HEK293 (cell line): ENCODE results near the gene ANO2.

Experiments used
- CTCF ChIA-PET: fragments of 350-600 bp; formaldehyde crosslinking; extraction: SDS; loops from one replicate; lab custom pipeline; 2021; ENCODE audit warnings: antibody characterized with exemption; lab: Yijun Ruan, JAX
- POLR2A ChIA-PET: fragments of 300-600 bp; formaldehyde crosslinking; extraction: SDS; loops from one replicate; lab custom pipeline; 2020; ENCODE audit warnings: antibody characterized with exemption, inconsistent platforms; lab: Yijun Ruan, JAX
- H3K27ac ChIP-seq: fragments of 200-500 bp; sonication (Bioruptor generic); 2 replicates; pipeline ENCODE4 v1.5.1; 2014; ENCODE audit warnings: low read depth, low read length, control low read depth, inconsistent platforms; ENCODE audit errors: extremely low read depth
- H3K36me3 ChIP-seq, 2 experiments: fragments of 200-500 bp in 1 of 2; sonication (Bioruptor generic) in 1 of 2; 1 replicate in 1 of 2; 2 replicates in 1 of 2; pipeline ENCODE4 v1.5.1; 2014 to 2017; ENCODE audit warnings: inconsistent platforms in 2 of 2, low read length in 2 of 2; ENCODE audit not compliant: control insufficient read depth in 2 of 2, insufficient read depth in 1 of 2
- H3K4me1 ChIP-seq: fragments of 200-500 bp; sonication (Bioruptor generic); 2 replicates; pipeline ENCODE4 v1.5.1; 2014; ENCODE audit warnings: mild to moderate bottlenecking, low read length, inconsistent platforms; ENCODE audit not compliant: control insufficient read depth, insufficient read depth
- H3K4me3 ChIP-seq: 2 replicates; pipeline ENCODE4 v1.5.1; 2011; ENCODE audit warnings: low read depth, mild to moderate bottlenecking, control low read depth, low read length, moderate library complexity
- H3K9me3 ChIP-seq: fragments of 200-500 bp; sonication (Bioruptor generic); 2 replicates; pipeline ENCODE4 v1.5.1; 2014; ENCODE audit warnings: low read depth, low read length, inconsistent platforms; ENCODE audit not compliant: control insufficient read depth, insufficient read depth
- ATF2 ChIP-seq: fragments of 450-650 bp; formaldehyde crosslinking; IDR thresholded peaks from 2 replicates; pipeline ENCODE4 v1.5.1; 2016; ENCODE audit warnings: missing biosample characterization, missing genetic modification characterization, low read depth
- GLI2 ChIP-seq: fragments of 450-650 bp; formaldehyde crosslinking; IDR thresholded peaks from 2 replicates; pipeline ENCODE4; 2017; ENCODE audit warnings: missing biosample characterization, missing genetic modification characterization, low read depth, borderline replicate concordance
- MYNN ChIP-seq: fragments of 450-650 bp; formaldehyde crosslinking; IDR thresholded peaks from 2 replicates; pipeline ENCODE4 v1.5.1; 2016; ENCODE audit warnings: missing biosample characterization, missing genetic modification characterization, borderline replicate concordance
- TSHZ1 ChIP-seq: fragments of 450-650 bp; formaldehyde crosslinking; IDR thresholded peaks from 2 replicates; pipeline ENCODE4 v1.5.1; 2016; ENCODE audit warnings: missing biosample characterization, missing genetic modification characterization, borderline replicate concordance
- ZBTB1 ChIP-seq: fragments of 450-650 bp; formaldehyde crosslinking; IDR thresholded peaks from 2 replicates; pipeline ENCODE4 v1.5.1; 2016; ENCODE audit warnings: missing biosample characterization, missing genetic modification characterization
- ZIC2 ChIP-seq: fragments of 450-650 bp; formaldehyde crosslinking; IDR thresholded peaks from 2 replicates; pipeline ENCODE4 v1.5.1; 2016; ENCODE audit warnings: missing biosample characterization, missing genetic modification characterization
- ZNF16 ChIP-seq: fragments of 450-650 bp; formaldehyde crosslinking; IDR thresholded peaks from 2 replicates; pipeline ENCODE4 v1.5.1; 2016; ENCODE audit warnings: low read depth, missing biosample characterization, missing genetic modification characterization
- ZNF335 ChIP-seq: fragments of 450-650 bp; formaldehyde crosslinking; conservative IDR thresholded peaks from 2 replicates; pipeline ENCODE4 v1.5.1; 2016; ENCODE audit warnings: missing biosample characterization, missing genetic modification characterization
- ZNF354C ChIP-seq: fragments of 450-650 bp; formaldehyde crosslinking; IDR thresholded peaks from 2 replicates; pipeline ENCODE4 v1.5.1; 2016; ENCODE audit warnings: missing biosample characterization, missing genetic modification characterization, low read depth, borderline replicate concordance
- ZNF362 ChIP-seq: fragments of 450-650 bp; formaldehyde crosslinking; IDR thresholded peaks from 2 replicates; pipeline ENCODE4 v1.5.1; 2016; ENCODE audit warnings: missing biosample characterization, missing genetic modification characterization
- ZNF426 ChIP-seq: fragments of 450-650 bp; formaldehyde crosslinking; IDR thresholded peaks from 2 replicates; pipeline ENCODE4 v1.5.1; 2017; ENCODE audit warnings: missing biosample characterization, missing genetic modification characterization, mild to moderate bottlenecking, inconsistent platforms, moderate library complexity
- ZNF433 ChIP-seq: fragments of 450-650 bp; formaldehyde crosslinking; IDR thresholded peaks from 2 replicates; pipeline ENCODE4 v1.5.1; 2016; ENCODE audit warnings: missing biosample characterization, missing genetic modification characterization, low read depth
- ZNF501 ChIP-seq: fragments of 450-650 bp; formaldehyde crosslinking; IDR thresholded peaks from 2 replicates; pipeline ENCODE4 v1.5.1; 2016; ENCODE audit warnings: missing biosample characterization, missing genetic modification characterization
- ZSCAN30 ChIP-seq: fragments of 450-650 bp; IDR thresholded peaks from 2 replicates; pipeline ENCODE4 v1.5.1; 2018; ENCODE audit warnings: missing biosample characterization, mild to moderate bottlenecking, missing genetic modification characterization, moderate library complexity
- TF ChIP-seq, protein P1 (sequence below): fragments of 450-650 bp; IDR thresholded peaks from 2 replicates; pipeline ENCODE4 v1.5.1; 2018; ENCODE audit warnings: missing biosample characterization, missing genetic modification characterization
- TF ChIP-seq, protein P2 (sequence below): fragments of 450-650 bp; formaldehyde crosslinking; IDR thresholded peaks from 2 replicates; pipeline ENCODE4 v1.5.1; 2016; ENCODE audit warnings: missing biosample characterization, missing genetic modification characterization

The ANO2 gene

DNA sequence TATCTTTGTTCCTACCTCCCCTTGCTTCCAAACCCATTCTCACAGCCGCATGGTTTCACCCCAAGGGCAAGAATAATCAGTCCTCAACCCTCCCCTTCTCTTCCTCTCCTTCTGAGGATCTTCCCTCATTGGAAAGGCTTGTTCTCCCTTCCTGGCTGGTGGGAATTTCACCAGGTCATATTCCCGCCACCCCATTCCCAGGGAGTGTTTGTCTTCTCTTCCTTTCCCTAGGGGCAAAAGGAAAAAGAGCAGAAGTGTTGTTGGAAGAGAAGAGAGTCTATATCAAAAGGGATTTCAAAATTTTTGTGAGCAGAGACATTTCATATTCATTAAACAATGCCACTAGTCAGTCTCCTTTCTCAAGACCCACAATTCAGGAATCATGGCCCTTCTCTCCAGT, 176.9 kb downstream of the ANO2 start:
- TF ChIP-seq ZNF426 (tag by site-specific recombination) (no peak), ATF2 (tag by site-specific recombination) (no peak), ZNF335 (no peak), GLI2 (tag by site-specific recombination) (no peak), ZBTB1 (tag by site-specific recombination) (no peak), ZNF362 (tag by site-specific recombination) (no peak), ZNF354C (tag by site-specific recombination) (no peak), ZIC2 (tag by site-specific recombination) (no peak), ZNF433 (tag by site-specific recombination) (no peak), TSHZ1 (tag by site-specific recombination) (no peak), ZNF16 (tag by site-specific recombination) (no peak), MYNN (tag by site-specific recombination) (no peak), ZSCAN30 (tag by site-specific recombination) (no peak), ZNF501 (no peak)
- TF ChIP-seq, protein P1, sequence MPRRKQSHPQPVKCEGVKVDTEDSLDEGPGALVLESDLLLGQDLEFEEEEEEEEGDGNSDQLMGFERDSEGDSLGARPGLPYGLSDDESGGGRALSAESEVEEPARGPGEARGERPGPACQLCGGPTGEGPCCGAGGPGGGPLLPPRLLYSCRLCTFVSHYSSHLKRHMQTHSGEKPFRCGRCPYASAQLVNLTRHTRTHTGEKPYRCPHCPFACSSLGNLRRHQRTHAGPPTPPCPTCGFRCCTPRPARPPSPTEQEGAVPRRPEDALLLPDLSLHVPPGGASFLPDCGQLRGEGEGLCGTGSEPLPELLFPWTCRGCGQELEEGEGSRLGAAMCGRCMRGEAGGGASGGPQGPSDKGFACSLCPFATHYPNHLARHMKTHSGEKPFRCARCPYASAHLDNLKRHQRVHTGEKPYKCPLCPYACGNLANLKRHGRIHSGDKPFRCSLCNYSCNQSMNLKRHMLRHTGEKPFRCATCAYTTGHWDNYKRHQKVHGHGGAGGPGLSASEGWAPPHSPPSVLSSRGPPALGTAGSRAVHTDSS (tag by site-specific recombination), result no peak
- TF ChIP-seq, protein P2, sequence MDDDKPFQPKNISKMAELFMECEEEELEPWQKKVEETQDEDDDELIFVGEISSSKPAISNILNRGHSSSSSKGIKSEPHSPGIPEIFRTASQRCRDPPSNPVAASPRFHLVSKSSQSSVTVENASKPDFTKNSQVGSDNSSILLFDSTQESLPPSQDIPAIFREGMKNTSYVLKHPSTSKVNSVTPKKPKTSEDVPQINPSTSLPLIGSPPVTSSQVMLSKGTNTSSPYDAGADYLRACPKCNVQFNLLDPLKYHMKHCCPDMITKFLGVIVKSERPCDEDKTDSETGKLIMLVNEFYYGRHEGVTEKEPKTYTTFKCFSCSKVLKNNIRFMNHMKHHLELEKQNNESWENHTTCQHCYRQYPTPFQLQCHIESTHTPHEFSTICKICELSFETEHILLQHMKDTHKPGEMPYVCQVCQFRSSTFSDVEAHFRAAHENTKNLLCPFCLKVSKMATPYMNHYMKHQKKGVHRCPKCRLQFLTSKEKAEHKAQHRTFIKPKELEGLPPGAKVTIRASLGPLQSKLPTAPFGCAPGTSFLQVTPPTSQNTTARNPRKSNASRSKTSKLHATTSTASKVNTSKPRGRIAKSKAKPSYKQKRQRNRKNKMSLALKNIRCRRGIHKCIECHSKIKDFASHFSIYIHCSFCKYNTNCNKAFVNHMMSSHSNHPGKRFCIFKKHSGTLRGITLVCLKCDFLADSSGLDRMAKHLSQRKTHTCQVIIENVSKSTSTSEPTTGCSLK (tag by site-specific recombination), result no peak
- CTCF ChIA-PET, result no interaction called here
- no peaks in the 10 kb centered on the region for H3K4me1 ChIP-seq
- H3K36me3 ChIP-seq, result no peaks in the 10 kb centered on the region
- H3K4me3 ChIP-seq, result no peak overlapping the region
- H3K27ac ChIP-seq, result no peak overlapping the region
- POLR2A ChIA-PET, result no interaction called here
- H3K9me3 ChIP-seq, result no peaks in the 10 kb centered on the region
